ENCODE data around the gene APOA4. TPM values are rescaled to one million over a fixed set of nuclear protein-coding genes. Genes with fewer than 3 reads are reported as not detected.

The APOA4 gene
- polyA plus RNA-seq, 1 of the 3 experiments (the other 2 are of a cell fraction), result not detected

- Histone ChIP-seq H3K9ac (no peak overlapping the region), H3K27ac (ENCODE audit: low read depth in 2 of 2, low read length in 1 of 2) (no peak overlapping the region), H3K79me2 (ENCODE audit: insufficient read depth) (no peaks in the 10 kb centered on the region), H4K20me1 (ENCODE audit: insufficient read depth) (no peaks in the 10 kb centered on the region), H3F3A (replicated peaks; ENCODE audit: insufficient read depth) (peaks cover 23% of the 10 kb centered on the region), H3K36me3 (replicated peaks in 1 of 2; ENCODE audit: control insufficient read depth in 1 of 2, insufficient read depth in 2 of 2, low read length in 1 of 2) (peaks cover 8 to 41% of the 10 kb centered on the region in 2 experiments), H3K4me1 (ENCODE audit: control insufficient read depth in 1 of 2, insufficient read depth in 2 of 2, low read depth in 1 of 2, low read length in 1 of 2) (peaks cover 0 to 28% of the 10 kb centered on the region in 2 experiments; a peak in 3 of 4 replicates), H3K27me3 (ENCODE audit: insufficient read depth) (no peaks in the 10 kb centered on the region), H3K9me2 (no peaks in the 10 kb centered on the region), H3K4me2 (no peak overlapping the region), H3K4me3 (ENCODE audit: low read depth in 2 of 2, low read length in 1 of 2) (no peak overlapping the region), H3K9me3 (no peaks in the 10 kb centered on the region), H2AFZ (ENCODE audit: low read depth) (no peak overlapping the region)
- POLR2A ChIA-PET, result interaction anchor here (0.6 kb wide), 1 partner anchor 229 kb away, joined by 3 read pairs; no protein-coding TSS in a partner anchor
- no peak for DNase-seq
- WGBS (ENCODE audit: low lambda C conversion rate), result 98% methylated on average over 7 of the region's 12 CpGs
- CTCF ChIA-PET, result interaction anchor here (1.2 to 1.5 kb wide), 3 partner anchors 9 to 256 kb away, joined by 3 to 5 read pairs (median 4); no protein-coding TSS in a partner anchor
- TF ChIP-seq NFIC (IDR thresholded peaks at IDR 0.05; ENCODE audit: borderline replicate concordance) (no peak), JUND (IDR thresholded peaks at IDR 0.05) (no peak), YY1 (IDR thresholded peaks at IDR 0.05; ENCODE audit: low read depth) (no peak), FOXM1 (IDR thresholded peaks at IDR 0.05; ENCODE audit: low read depth) (no peak), POLR2AphosphoS5 (IDR thresholded peaks at IDR 0.05; ENCODE audit: low read depth, low read length) (no peak), FOXJ3 (CRISPR knock-in tag; IDR thresholded peaks at IDR 0.05) (no peak), MEF2A (IDR thresholded peaks at IDR 0.05; ENCODE audit: borderline replicate concordance, low read depth) (no peak), TCF12 (IDR thresholded peaks at IDR 0.05) (no peak), GATA2 (CRISPR knock-in tag; IDR thresholded peaks at IDR 0.05) (no peak), SMC3 (IDR thresholded peaks at IDR 0.05; ENCODE audit: low read depth, low read length) (no peak), EP300 (IDR thresholded peaks at IDR 0.05; ENCODE audit: borderline replicate concordance in 1 of 2, low read depth in 1 of 2, low read length in 1 of 2) (no peak), IRF3 (IDR thresholded peaks at IDR 0.05; ENCODE audit: low read depth, low read length) (no peak), USF1 (IDR thresholded peaks at IDR 0.05; ENCODE audit: borderline replicate concordance, low read depth) (no peak), CTCF (IDR thresholded peaks at IDR 0.05) (no peak), EZH2phosphoT487 (IDR thresholded peaks at IDR 0.05; ENCODE audit: borderline replicate concordance, low read depth) (no peak), CHD2 (IDR thresholded peaks at IDR 0.05; ENCODE audit: low read length, partially characterized antibody) (no peak)
Measured at GRCh38 chr11:116849060-116849459, 26.0 kb upstream of the APOA4 start.

Measured in SK-N-SH (cell line).